ENCODE data around the gene CSH2. TPM values are rescaled to one million over a fixed set of nuclear protein-coding genes. Genes with fewer than 3 reads are reported as not detected.

CSH2 gene
- total RNA-seq, 1 experiment from 2014 or later, result not detected

DNA sequence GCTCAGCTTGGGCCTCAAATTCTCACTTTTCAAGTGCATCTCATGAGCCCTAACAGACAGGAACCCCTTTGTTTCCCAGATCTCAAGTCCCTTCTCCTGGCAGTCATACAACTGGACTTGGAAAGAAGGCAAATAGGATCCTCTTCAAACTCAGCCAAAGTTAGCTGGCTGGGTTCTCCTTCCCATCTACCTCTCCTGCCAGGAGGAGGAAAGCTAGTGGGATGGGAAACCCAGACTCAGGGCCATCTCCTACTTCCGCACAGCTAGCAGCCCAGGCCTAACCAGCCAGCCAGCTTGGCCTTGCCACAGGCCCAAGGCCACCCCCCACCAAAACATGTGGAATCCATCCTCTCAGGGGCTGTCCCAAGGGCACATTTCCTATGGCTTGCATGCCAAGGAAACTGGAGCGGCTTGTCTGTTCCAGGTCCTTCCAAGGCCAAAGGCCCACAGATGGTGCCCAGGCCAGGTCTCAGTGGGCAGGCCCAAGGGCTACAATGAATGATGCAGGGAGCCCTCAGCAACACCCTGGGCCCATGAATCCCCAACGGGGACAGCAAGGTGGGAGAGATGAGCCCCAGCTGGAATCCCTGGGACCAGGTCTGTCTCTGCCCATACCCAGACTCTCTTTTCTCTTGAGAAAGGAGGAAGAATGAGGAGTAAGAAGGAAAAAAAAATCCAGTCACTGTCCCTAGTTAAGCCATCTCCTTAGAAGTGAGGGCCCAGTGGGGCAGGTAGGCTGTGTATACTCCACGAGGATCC is 32.7 kb downstream of the CSH2 start:
- Histone ChIP-seq H3K27ac (ENCODE audit: low read depth, low read length, poor library complexity, severe bottlenecking) (peak overlapping the region; percentile 92), H3K9me3 (ENCODE audit: low read depth, low read length, poor library complexity, severe bottlenecking) (no peaks in the 10 kb centered on the region), H3K4me3 (ENCODE audit: low read depth, low read length, poor library complexity, severe bottlenecking) (peak overlapping the region; percentile 95), H3K4me1 (ENCODE audit: insufficient read depth, low read length, poor library complexity, severe bottlenecking) (peaks cover 39% of the 10 kb centered on the region), H3K27me3 (replicated peaks; ENCODE audit: insufficient read depth, low read depth, low read length, poor library complexity) (no peaks in the 10 kb centered on the region), H3K36me3 (ENCODE audit: insufficient read depth, low read length, poor library complexity, severe bottlenecking) (peaks cover 15% of the 10 kb centered on the region)
- no peak for TF ChIP-seq EZH2 (IDR thresholded peaks at IDR 0.05; ENCODE audit: borderline replicate concordance, low read depth, low read length, poor library complexity, severe bottlenecking)
- TF ChIP-seq, protein P1, sequence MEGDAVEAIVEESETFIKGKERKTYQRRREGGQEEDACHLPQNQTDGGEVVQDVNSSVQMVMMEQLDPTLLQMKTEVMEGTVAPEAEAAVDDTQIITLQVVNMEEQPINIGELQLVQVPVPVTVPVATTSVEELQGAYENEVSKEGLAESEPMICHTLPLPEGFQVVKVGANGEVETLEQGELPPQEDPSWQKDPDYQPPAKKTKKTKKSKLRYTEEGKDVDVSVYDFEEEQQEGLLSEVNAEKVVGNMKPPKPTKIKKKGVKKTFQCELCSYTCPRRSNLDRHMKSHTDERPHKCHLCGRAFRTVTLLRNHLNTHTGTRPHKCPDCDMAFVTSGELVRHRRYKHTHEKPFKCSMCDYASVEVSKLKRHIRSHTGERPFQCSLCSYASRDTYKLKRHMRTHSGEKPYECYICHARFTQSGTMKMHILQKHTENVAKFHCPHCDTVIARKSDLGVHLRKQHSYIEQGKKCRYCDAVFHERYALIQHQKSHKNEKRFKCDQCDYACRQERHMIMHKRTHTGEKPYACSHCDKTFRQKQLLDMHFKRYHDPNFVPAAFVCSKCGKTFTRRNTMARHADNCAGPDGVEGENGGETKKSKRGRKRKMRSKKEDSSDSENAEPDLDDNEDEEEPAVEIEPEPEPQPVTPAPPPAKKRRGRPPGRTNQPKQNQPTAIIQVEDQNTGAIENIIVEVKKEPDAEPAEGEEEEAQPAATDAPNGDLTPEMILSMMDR (conservative IDR thresholded peaks at IDR 0.05; ENCODE audit: low read depth, low read length), result no peak
- intact Hi-C loops (cut with micrococcal nuclease; ENCODE audit: unreplicated experiment), result no loop called here
- ChIA-PET POLR2A (ENCODE audit: low non-redundant PET) (no interaction called here), CTCF (no interaction called here)
- BruUV-seq (replicated peaks), result TSS peak; percentile 29
- DNase-seq (ENCODE audit: low spot score), result no peak

DNA sequence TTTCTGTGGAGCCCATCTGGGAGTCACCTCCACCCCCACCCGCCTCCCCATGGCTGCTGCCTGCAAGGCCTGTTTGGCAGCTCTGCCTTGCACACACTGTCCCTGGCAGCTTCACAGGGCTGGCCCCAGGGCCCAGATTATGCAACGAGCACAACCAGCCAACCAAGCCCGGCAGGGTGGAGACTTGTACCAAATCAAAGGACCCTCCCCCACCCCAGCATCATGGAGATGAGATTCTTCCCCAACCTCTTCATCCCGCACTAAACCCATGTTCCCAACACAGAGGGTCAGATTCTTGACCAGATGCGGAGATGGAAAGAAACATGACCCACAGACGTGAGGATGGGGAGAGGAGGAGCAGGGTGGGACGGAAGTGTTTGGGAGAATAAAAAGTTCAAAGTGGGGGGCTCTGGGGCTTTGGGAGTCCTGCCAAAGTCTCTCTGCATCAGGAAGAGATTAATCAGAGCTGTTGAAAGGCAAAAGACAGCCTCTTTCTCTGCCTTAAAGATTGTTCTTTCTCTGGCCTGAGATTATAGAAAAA is 34.8 kb downstream of the CSH2 start:
- no peaks in the 10 kb centered on the region for H3K9me3 ChIP-seq (ENCODE audit: low read depth, low read length, poor library complexity, severe bottlenecking)
- intact Hi-C loops (cut with micrococcal nuclease; ENCODE audit: unreplicated experiment), result no loop called here
- CTCF ChIA-PET, result interaction anchor here (0.5 kb wide), 1 partner anchor 493 kb away, joined by 3 read pairs; no protein-coding TSS in a partner anchor
- TF ChIP-seq, protein P1 (conservative IDR thresholded peaks at IDR 0.05; ENCODE audit: low read depth, low read length), result no peak
- TF ChIP-seq EZH2 (IDR thresholded peaks at IDR 0.05; ENCODE audit: borderline replicate concordance, low read depth, low read length, poor library complexity, severe bottlenecking), result no peak
- H3K4me3 ChIP-seq (ENCODE audit: low read depth, low read length, poor library complexity, severe bottlenecking), result peak overlapping the region; percentile 6
- POLR2A ChIA-PET (ENCODE audit: low non-redundant PET), result interaction anchor here (0.6 kb wide), 2 partner anchors 122 to 126 kb away, joined by 3 to 11 read pairs; no protein-coding TSS in a partner anchor
- H3K4me1 ChIP-seq (ENCODE audit: insufficient read depth, low read length, poor library complexity, severe bottlenecking), result peaks cover 49% of the 10 kb centered on the region
- H3K27ac ChIP-seq (ENCODE audit: low read depth, low read length, poor library complexity, severe bottlenecking), result peak overlapping the region; percentile 92
- DNase-seq (ENCODE audit: low spot score), result peak; percentile 88
- peaks cover 31% of the 10 kb centered on the region for H3K36me3 ChIP-seq (ENCODE audit: insufficient read depth, low read length, poor library complexity, severe bottlenecking)
- BruUV-seq (replicated peaks), result no TSS peak
- no peaks in the 10 kb centered on the region for H3K27me3 ChIP-seq (replicated peaks; ENCODE audit: insufficient read depth, low read depth, low read length, poor library complexity)

GRCh38 chr17:63837962-63838600 is 35.4 kb downstream of the CSH2 start:
- ChIA-PET CTCF (interaction anchor here (0.5 kb wide), 1 partner anchor 492 kb away, joined by 3 read pairs; no protein-coding TSS in a partner anchor), POLR2A (ENCODE audit: low non-redundant PET) (interaction anchor here (0.6 kb wide), 2 partner anchors 121 to 126 kb away, joined by 3 to 11 read pairs; no protein-coding TSS in a partner anchor)
- intact Hi-C loops (cut with micrococcal nuclease; ENCODE audit: unreplicated experiment), result no loop called here
- peaks cover 49% of the 10 kb centered on the region for H3K4me1 ChIP-seq (ENCODE audit: insufficient read depth, low read length, poor library complexity, severe bottlenecking)
- H3K27me3 ChIP-seq (replicated peaks; ENCODE audit: insufficient read depth, low read depth, low read length, poor library complexity), result no peaks in the 10 kb centered on the region
- DNase-seq (ENCODE audit: low spot score), result no peak
- BruUV-seq (replicated peaks), result no TSS peak
- H3K9me3 ChIP-seq (ENCODE audit: low read depth, low read length, poor library complexity, severe bottlenecking), result no peaks in the 10 kb centered on the region
- TF ChIP-seq, protein P1 (conservative IDR thresholded peaks at IDR 0.05; ENCODE audit: low read depth, low read length), result no peak
- no peak for TF ChIP-seq EZH2 (IDR thresholded peaks at IDR 0.05; ENCODE audit: borderline replicate concordance, low read depth, low read length, poor library complexity, severe bottlenecking)
- peak overlapping the region; percentile 6 for H3K4me3 ChIP-seq (ENCODE audit: low read depth, low read length, poor library complexity, severe bottlenecking)
- peak overlapping the region; percentile 92 for H3K27ac ChIP-seq (ENCODE audit: low read depth, low read length, poor library complexity, severe bottlenecking)
- peaks cover 37% of the 10 kb centered on the region for H3K36me3 ChIP-seq (ENCODE audit: insufficient read depth, low read length, poor library complexity, severe bottlenecking)
